MCF 10A (cell line): ENCODE measurements around the gene TSSK3. TPM values are rescaled to one million over a fixed set of nuclear protein-coding genes. Genes with fewer than 3 reads are reported as not detected.

Experiments
- BruUV-seq: library from RNA; stranded (reverse); fragments of 400-500 nt; replicated peaks from 2 replicates; lab custom pipeline; 2021; lab: Mats Ljungman, UMichigan
- CTCF ChIA-PET: fragments of 300-600 bp; sonication (Branson Sonifier 250); formaldehyde crosslinking; extraction: SDS; loops from one replicate; lab custom pipeline; 2021; ENCODE audit warnings: antibody characterized with exemption, inconsistent platforms; lab: Yijun Ruan, JAX
- POLR2A ChIA-PET: fragments of 300-600, 350-650 bp; sonication (Branson Sonifier 250); formaldehyde crosslinking; extraction: SDS; loops from one replicate; lab custom pipeline; 2020; ENCODE audit warnings: antibody characterized with exemption, inconsistent platforms; lab: Yijun Ruan, JAX
- DNase-seq: peaks from one replicate; pipeline ENCODE4 v3.0.0-alpha.2; 2018; ENCODE audit not compliant: unreplicated experiment
- H3K27ac Mint-ChIP-seq: one replicate; pipeline ENCODE4 v1.8.0; 2022; ENCODE audit warnings: mild to moderate bottlenecking, low read depth, mixed read lengths; ENCODE audit not compliant: unreplicated experiment
- H3K27me3 Mint-ChIP-seq: one replicate; pipeline ENCODE4 v1.8.0; 2022; ENCODE audit warnings: mixed read lengths; ENCODE audit not compliant: insufficient read depth, unreplicated experiment
- H3K36me3 Mint-ChIP-seq: one replicate; pipeline ENCODE4 v1.8.0; 2022; ENCODE audit warnings: mild to moderate bottlenecking, moderate library complexity, mixed read lengths; ENCODE audit not compliant: insufficient read depth, unreplicated experiment
- H3K4me1 Mint-ChIP-seq: one replicate; pipeline ENCODE4 v1.8.0; 2022; ENCODE audit warnings: mixed read lengths; ENCODE audit not compliant: insufficient read depth, unreplicated experiment
- H3K4me3 Mint-ChIP-seq: one replicate; pipeline ENCODE4 v1.8.0; 2022; ENCODE audit warnings: mild to moderate bottlenecking, moderate library complexity, mixed read lengths; ENCODE audit not compliant: unreplicated experiment
- H3K9me3 Mint-ChIP-seq: one replicate; pipeline ENCODE4 v1.8.0; 2022; ENCODE audit warnings: mixed read lengths; ENCODE audit not compliant: unreplicated experiment
- intact Hi-C: fragments of 100-400 bp; cut with micrococcal nuclease; formaldehyde crosslinking; loops from 2 replicates; pipeline ENCODE4 v1.14.1; 2022
- total RNA-seq: library from RNA; stranded (reverse); gene quantifications from 2 replicates; pipeline ENCODE4 v1.2.3, GENCODE V29; 2022
- TF ChIP-seq, protein P1 (sequence below): fragments of 200-600 bp; IDR thresholded peaks from one replicate; pipeline ENCODE4 v1.8.0; 2022; ENCODE audit warnings: antibody characterized with exemption, mild to moderate bottlenecking; ENCODE audit not compliant: unreplicated experiment

Gene TSSK3
- total RNA-seq, 1 experiment from 2014 or later, result 2.0 TPM

DNA sequence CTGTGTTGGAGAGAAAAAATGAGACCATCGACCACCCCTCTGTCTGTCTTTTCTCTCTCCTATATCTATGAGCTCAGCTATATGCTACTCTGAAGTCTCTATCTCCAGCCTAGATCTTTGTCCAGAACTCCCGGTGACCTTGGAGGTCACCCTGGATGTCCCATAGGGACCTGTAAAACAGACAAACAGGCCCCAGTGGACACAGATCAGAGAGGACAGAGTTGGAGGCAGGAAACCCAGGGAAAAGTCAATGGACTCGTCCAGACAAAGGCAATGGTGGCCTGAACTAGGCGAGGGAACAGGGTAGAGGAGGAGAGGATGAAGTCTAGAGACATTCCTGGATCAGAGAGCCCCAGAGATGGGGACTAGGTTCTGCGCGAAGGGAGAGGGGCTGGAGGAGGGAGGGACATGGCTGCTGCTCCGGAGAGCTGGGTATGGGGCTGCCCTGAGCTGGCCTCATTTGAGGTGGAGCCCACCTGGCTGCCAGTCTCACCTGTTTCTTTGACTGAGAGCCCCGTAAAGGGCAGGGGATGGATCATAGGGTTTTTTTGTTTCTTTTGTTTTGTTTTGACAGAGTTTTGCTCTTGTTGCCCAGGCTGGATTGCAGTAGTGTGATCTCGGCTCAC lies 15.7 kb upstream of the TSSK3 start:
- Mint-ChIP-seq H3K27me3 (no peaks in the 10 kb centered on the region), H3K27ac (no peak overlapping the region), H3K4me1 (no peaks in the 10 kb centered on the region), H3K4me3 (no peak overlapping the region), H3K9me3 (no peaks in the 10 kb centered on the region), H3K36me3 (no peaks in the 10 kb centered on the region)
- intact Hi-C loops, result no loop called here
- no TSS peak for BruUV-seq
- TF ChIP-seq, protein P1, sequence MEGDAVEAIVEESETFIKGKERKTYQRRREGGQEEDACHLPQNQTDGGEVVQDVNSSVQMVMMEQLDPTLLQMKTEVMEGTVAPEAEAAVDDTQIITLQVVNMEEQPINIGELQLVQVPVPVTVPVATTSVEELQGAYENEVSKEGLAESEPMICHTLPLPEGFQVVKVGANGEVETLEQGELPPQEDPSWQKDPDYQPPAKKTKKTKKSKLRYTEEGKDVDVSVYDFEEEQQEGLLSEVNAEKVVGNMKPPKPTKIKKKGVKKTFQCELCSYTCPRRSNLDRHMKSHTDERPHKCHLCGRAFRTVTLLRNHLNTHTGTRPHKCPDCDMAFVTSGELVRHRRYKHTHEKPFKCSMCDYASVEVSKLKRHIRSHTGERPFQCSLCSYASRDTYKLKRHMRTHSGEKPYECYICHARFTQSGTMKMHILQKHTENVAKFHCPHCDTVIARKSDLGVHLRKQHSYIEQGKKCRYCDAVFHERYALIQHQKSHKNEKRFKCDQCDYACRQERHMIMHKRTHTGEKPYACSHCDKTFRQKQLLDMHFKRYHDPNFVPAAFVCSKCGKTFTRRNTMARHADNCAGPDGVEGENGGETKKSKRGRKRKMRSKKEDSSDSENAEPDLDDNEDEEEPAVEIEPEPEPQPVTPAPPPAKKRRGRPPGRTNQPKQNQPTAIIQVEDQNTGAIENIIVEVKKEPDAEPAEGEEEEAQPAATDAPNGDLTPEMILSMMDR, result no peak
- POLR2A ChIA-PET, result no interaction called here
- DNase-seq, result no peak
- CTCF ChIA-PET, result interaction anchor here (0.5 kb wide), 2 partner anchors 48 to 139 kb away, joined by 3 read pairs; partner anchors contain the start of gene BSDC1

DNA sequence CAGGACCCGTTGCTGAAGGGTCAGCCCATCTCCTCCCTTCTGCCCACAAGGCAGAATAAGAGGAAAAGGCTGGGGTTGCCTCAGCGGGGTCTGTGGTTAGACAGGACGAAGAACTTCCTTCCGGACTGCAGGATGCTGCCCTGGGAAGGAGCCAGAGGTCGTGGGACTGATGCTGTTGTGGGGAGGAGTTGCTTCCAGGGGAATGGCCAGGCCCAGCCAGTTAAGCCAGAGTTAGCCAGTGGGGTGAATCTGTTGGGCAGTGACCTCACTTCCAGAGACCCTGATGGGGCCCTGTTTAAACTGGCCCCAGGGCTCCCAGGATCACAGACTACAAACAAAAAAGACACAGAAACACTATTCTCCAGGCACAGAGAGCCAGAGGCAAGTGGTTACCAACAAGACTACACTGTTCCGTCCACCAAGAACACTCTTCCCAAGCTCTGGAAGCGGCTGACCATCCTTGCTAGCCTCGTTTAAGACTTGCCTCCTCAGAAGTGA lies 13.1 kb upstream of the TSSK3 start:
- peaks cover 6% of the 10 kb centered on the region for H3K36me3 Mint-ChIP-seq
- ChIA-PET POLR2A (interaction anchor here (0.6 kb wide), 1 partner anchor 236 kb away, joined by 3 read pairs; no protein-coding TSS in a partner anchor), CTCF (interaction anchor here (0.6 kb wide), 1 partner anchor 66 kb away, joined by 3 read pairs; no protein-coding TSS in a partner anchor)
- BruUV-seq, result no TSS peak
- intact Hi-C loops, result no loop called here
- H3K27me3 Mint-ChIP-seq, result no peaks in the 10 kb centered on the region
- no peak for DNase-seq
- peaks cover 11% of the 10 kb centered on the region for H3K4me1 Mint-ChIP-seq
- H3K27ac Mint-ChIP-seq, result no peak overlapping the region
- TF ChIP-seq, protein P1, result no peak
- no peak overlapping the region for H3K4me3 Mint-ChIP-seq
- no peaks in the 10 kb centered on the region for H3K9me3 Mint-ChIP-seq

DNA sequence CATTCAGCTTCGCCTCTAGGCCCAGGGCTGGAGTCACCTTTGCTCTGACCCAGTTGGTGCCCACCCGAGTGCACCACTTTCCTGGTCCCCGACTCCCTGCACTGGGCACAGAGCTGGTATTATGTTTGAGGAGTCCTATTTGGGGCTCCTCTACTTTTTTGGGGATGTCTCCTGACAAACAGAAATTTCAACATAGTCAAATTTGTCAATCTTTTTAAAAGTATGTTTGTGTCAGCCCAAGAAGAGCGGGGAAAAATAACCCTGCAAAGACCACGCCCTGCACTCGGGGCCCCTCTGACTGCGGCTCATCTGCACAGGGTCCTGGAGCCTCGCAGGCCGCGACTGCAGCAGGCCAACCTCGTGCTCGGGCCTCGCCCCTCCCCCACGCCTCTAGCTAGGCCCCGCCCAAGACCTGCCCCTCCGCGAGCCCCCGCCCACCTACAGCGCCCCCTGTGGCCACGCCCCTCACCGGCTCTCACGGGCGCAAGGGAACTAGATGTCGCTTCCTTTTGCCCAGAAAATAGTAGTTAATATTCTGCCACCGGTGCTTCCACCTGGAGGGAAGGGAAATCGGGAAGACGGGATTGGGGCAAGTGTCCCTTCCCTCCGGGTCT lies 11.4 kb upstream of the TSSK3 start:
- no peaks in the 10 kb centered on the region for H3K9me3 Mint-ChIP-seq
- intact Hi-C loops, result loop anchor here (2.0 kb wide), 1 partner anchor 128 kb away; the partner anchor contains the start of genes EIF3I and TMEM234
- peak overlapping the region; percentile 94 for H3K27ac Mint-ChIP-seq
- CTCF ChIA-PET, result interaction anchor here (0.6 to 1.1 kb wide), 3 partner anchors 50 to 285 kb away, joined by 3 read pairs; no protein-coding TSS in a partner anchor
- peak overlapping the region; percentile 82 for H3K4me3 Mint-ChIP-seq
- no TSS peak for BruUV-seq
- TF ChIP-seq, protein P1, result peak; percentile 50
- peaks cover 13% of the 10 kb centered on the region for H3K36me3 Mint-ChIP-seq
- no peak for DNase-seq
- no peaks in the 10 kb centered on the region for H3K27me3 Mint-ChIP-seq
- H3K4me1 Mint-ChIP-seq, result peaks cover 11% of the 10 kb centered on the region
- POLR2A ChIA-PET, result interaction anchor here (0.6 to 1.4 kb wide), 5 partner anchors 7 to 136 kb away, joined by 3 read pairs; no protein-coding TSS in a partner anchor
